Measurements from ENCODE around the gene ULBP3. TPM values are rescaled to one million over a fixed set of nuclear protein-coding genes. Genes with fewer than 3 reads are reported as not detected.

The ULBP3 gene
- 2.7 to 5.5 TPM (median 5.2 TPM) in 5 replicates for total RNA-seq (2022; extraction: Qiagen RNA extraction)

GRCh38 chr6:150068720-150069648, at the start of gene ULBP3:
Gene ULBP3, minus strand, starts transcription at chr6:150069121. Its CDS starts 55 bp downstream, at chr6:150069066.

GRCh38 chr6:150025201-150025917, 43.6 kb downstream of the ULBP3 start, which contains the start of gene RAET1L:
Gene RAET1L, minus strand, starts transcription at chr6:150025532. Its CDS starts 61 bp downstream, at chr6:150025471.

Other genes starting within 250 kb of the ULBP3 start
- gene LRP11, start 204.8 kb downstream of the ULBP3 start, total RNA-seq (2022; extraction: Qiagen RNA extraction) = 27.3 to 38.0 TPM (median 36.4 TPM) in 5 replicates
- gene RAET1E, start 171.0 kb downstream of the ULBP3 start, total RNA-seq (2022; extraction: Qiagen RNA extraction) = 1.8 to 3.1 TPM (median 2.8 TPM) in 5 replicates
- 5.9 to 10.5 TPM (median 8.0 TPM) in 5 replicates for gene RAET1G, start 146.0 kb downstream of the ULBP3 start, total RNA-seq (2022; extraction: Qiagen RNA extraction)
- 3.5 to 4.2 TPM (median 3.8 TPM) in 5 replicates for gene ULBP2, start 127.1 kb downstream of the ULBP3 start, total RNA-seq (2022; extraction: Qiagen RNA extraction)
- 0.76 to 1.4 TPM (median 1.0 TPM) in 5 replicates for gene ULBP1, start 105.2 kb downstream of the ULBP3 start, total RNA-seq (2022; extraction: Qiagen RNA extraction)
- 0.15 to 0.51 TPM (median 0.41 TPM) in 5 replicates for gene RAET1L, start 43.6 kb downstream of the ULBP3 start, total RNA-seq (2022; extraction: Qiagen RNA extraction)
- gene PPP1R14C, start 73.9 kb upstream of the ULBP3 start, total RNA-seq (2022; extraction: Qiagen RNA extraction) = 3.1 to 3.7 TPM (median 3.5 TPM) in 5 replicates

Data from A549 treated with dexamethasone at 1 μM for 4 hours (cell line).